GM23338 (cell line): ENCODE data around the gene CMPK2. TPM values are rescaled to one million over a fixed set of nuclear protein-coding genes. Genes with fewer than 3 reads are reported as not detected.

Source experiments
- JUNB ChIP-seq: IDR thresholded peaks from one replicate; pipeline ENCODE4 v1.6.1; 2016; ENCODE audit warnings: antibody characterized with exemption; ENCODE audit not compliant: unreplicated experiment
- NANOG ChIP-seq: IDR thresholded peaks from 2 replicates; pipeline ENCODE4 v1.6.1; 2016; ENCODE audit warnings: antibody characterized with exemption, borderline replicate concordance
- STAT1 ChIP-seq: IDR thresholded peaks from one replicate; pipeline ENCODE4 v1.6.1; 2016; ENCODE audit warnings: antibody characterized with exemption; ENCODE audit not compliant: unreplicated experiment
- ZNF331 ChIP-seq: fragments of 250-450 bp; sonication (Bioruptor Pico); IDR thresholded peaks from 2 replicates; pipeline ENCODE4 v1.5.0; 2020; ENCODE audit warnings: low read depth, mild to moderate bottlenecking, moderate library complexity
- polyA plus RNA-seq: library from polyadenylated mRNA; unstranded; fragments of >200 nt; fragmentation: Nextera tagmentation; extraction: Ambion mirVana; gene quantifications from 2 replicates; pipeline ENCODE4 v1.2.1, GENCODE V29; 2016
- total RNA-seq: library from RNA; depleted of rRNA; stranded (reverse); fragments of >200 nt; shearing (Covaris generic); gene quantifications from 2 replicates; pipeline ENCODE4 v1.2.3, GENCODE V29; 2014
- TF ChIP-seq, protein P1 (sequence below): fragments of 250-450 bp; sonication (Bioruptor Pico); IDR thresholded peaks from 2 replicates; pipeline ENCODE4 v1.5.0; 2020; ENCODE audit warnings: mild to moderate bottlenecking, moderate library complexity
- TF ChIP-seq, protein P2 (sequence below): IDR thresholded peaks from one replicate; pipeline ENCODE4 v1.6.1; 2018; ENCODE audit warnings: antibody characterized with exemption; ENCODE audit not compliant: unreplicated experiment
- TF ChIP-seq, protein P3 (sequence below), 2 experiments: fragments of 200-600 bp in 1 of 2; sonication (generic) in 1 of 2; conservative IDR thresholded peaks; 2 replicates each; pipeline versions ENCODE4 v1.5.1 to v1.6.1; 2016 to 2017; ENCODE audit warnings: antibody characterized with exemption in 2 of 2, low read depth in 2 of 2, mild to moderate bottlenecking in 2 of 2, moderate library complexity in 1 of 2

Gene CMPK2
- total and polyA plus RNA-seq, 2 experiments from 2014 or later: 0.13 to 0.56 TPM

DNA sequence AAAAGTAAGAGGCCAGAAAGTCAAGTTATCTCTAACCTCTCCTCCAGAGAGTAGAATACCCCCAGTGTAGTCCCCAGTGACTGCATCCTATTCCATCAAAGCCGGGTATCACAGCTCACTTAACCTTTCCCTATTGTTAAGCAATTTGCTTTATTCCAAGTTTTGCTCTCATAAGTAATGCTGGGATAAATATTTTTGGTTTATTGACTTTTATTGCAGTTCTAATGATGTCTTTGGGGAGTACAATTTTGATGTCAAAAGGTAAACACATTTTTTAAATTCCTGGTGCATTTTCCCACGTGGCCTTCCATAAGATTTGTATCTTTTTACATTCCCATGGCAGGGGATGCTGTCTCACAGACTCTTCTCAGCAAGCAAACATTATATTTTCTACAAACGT is 43.3 kb downstream of the CMPK2 start (continued):
- TF ChIP-seq, protein P1, sequence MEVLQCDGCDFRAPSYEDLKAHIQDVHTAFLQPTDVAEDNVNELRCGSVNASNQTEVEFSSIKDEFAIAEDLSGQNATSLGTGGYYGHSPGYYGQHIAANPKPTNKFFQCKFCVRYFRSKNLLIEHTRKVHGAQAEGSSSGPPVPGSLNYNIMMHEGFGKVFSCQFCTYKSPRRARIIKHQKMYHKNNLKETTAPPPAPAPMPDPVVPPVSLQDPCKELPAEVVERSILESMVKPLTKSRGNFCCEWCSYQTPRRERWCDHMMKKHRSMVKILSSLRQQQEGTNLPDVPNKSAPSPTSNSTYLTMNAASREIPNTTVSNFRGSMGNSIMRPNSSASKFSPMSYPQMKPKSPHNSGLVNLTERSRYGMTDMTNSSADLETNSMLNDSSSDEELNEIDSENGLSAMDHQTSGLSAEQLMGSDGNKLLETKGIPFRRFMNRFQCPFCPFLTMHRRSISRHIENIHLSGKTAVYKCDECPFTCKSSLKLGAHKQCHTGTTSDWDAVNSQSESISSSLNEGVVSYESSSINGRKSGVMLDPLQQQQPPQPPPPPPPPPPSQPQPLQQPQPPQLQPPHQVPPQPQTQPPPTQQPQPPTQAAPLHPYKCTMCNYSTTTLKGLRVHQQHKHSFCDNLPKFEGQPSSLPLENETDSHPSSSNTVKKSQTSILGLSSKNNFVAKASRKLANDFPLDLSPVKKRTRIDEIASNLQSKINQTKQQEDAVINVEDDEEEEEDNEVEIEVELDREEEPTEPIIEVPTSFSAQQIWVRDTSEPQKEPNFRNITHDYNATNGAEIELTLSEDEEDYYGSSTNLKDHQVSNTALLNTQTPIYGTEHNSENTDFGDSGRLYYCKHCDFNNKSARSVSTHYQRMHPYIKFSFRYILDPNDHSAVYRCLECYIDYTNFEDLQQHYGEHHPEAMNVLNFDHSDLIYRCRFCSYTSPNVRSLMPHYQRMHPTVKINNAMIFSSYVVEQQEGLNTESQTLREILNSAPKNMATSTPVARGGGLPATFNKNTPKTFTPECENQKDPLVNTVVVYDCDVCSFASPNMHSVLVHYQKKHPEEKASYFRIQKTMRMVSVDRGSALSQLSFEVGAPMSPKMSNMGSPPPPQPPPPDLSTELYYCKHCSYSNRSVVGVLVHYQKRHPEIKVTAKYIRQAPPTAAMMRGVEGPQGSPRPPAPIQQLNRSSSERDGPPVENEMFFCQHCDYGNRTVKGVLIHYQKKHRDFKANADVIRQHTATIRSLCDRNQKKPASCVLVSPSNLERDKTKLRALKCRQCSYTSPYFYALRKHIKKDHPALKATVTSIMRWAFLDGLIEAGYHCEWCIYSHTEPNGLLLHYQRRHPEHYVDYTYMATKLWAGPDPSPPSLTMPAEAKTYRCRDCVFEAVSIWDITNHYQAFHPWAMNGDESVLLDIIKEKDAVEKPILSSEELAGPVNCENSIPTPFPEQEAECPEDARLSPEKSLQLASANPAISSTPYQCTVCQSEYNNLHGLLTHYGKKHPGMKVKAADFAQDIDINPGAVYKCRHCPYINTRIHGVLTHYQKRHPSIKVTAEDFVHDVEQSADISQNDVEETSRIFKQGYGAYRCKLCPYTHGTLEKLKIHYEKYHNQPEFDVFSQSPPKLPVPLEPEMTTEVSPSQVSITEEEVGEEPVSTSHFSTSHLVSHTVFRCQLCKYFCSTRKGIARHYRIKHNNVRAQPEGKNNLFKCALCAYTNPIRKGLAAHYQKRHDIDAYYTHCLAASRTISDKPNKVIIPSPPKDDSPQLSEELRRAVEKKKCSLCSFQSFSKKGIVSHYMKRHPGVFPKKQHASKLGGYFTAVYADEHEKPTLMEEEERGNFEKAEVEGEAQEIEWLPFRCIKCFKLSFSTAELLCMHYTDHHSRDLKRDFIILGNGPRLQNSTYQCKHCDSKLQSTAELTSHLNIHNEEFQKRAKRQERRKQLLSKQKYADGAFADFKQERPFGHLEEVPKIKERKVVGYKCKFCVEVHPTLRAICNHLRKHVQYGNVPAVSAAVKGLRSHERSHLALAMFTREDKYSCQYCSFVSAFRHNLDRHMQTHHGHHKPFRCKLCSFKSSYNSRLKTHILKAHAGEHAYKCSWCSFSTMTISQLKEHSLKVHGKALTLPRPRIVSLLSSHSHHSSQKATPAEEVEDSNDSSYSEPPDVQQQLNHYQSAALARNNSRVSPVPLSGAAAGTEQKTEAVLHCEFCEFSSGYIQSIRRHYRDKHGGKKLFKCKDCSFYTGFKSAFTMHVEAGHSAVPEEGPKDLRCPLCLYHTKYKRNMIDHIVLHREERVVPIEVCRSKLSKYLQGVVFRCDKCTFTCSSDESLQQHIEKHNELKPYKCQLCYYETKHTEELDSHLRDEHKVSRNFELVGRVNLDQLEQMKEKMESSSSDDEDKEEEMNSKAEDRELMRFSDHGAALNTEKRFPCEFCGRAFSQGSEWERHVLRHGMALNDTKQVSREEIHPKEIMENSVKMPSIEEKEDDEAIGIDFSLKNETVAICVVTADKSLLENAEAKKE (CRISPR knock-in tag): no peak
- TF ChIP-seq, protein P2, sequence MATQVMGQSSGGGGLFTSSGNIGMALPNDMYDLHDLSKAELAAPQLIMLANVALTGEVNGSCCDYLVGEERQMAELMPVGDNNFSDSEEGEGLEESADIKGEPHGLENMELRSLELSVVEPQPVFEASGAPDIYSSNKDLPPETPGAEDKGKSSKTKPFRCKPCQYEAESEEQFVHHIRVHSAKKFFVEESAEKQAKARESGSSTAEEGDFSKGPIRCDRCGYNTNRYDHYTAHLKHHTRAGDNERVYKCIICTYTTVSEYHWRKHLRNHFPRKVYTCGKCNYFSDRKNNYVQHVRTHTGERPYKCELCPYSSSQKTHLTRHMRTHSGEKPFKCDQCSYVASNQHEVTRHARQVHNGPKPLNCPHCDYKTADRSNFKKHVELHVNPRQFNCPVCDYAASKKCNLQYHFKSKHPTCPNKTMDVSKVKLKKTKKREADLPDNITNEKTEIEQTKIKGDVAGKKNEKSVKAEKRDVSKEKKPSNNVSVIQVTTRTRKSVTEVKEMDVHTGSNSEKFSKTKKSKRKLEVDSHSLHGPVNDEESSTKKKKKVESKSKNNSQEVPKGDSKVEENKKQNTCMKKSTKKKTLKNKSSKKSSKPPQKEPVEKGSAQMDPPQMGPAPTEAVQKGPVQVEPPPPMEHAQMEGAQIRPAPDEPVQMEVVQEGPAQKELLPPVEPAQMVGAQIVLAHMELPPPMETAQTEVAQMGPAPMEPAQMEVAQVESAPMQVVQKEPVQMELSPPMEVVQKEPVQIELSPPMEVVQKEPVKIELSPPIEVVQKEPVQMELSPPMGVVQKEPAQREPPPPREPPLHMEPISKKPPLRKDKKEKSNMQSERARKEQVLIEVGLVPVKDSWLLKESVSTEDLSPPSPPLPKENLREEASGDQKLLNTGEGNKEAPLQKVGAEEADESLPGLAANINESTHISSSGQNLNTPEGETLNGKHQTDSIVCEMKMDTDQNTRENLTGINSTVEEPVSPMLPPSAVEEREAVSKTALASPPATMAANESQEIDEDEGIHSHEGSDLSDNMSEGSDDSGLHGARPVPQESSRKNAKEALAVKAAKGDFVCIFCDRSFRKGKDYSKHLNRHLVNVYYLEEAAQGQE: no peak
- TF ChIP-seq NANOG (no peak), JUNB (no peak), STAT1 (no peak), ZNF331 (CRISPR knock-in tag) (no peak)
- TF ChIP-seq, protein P3, sequence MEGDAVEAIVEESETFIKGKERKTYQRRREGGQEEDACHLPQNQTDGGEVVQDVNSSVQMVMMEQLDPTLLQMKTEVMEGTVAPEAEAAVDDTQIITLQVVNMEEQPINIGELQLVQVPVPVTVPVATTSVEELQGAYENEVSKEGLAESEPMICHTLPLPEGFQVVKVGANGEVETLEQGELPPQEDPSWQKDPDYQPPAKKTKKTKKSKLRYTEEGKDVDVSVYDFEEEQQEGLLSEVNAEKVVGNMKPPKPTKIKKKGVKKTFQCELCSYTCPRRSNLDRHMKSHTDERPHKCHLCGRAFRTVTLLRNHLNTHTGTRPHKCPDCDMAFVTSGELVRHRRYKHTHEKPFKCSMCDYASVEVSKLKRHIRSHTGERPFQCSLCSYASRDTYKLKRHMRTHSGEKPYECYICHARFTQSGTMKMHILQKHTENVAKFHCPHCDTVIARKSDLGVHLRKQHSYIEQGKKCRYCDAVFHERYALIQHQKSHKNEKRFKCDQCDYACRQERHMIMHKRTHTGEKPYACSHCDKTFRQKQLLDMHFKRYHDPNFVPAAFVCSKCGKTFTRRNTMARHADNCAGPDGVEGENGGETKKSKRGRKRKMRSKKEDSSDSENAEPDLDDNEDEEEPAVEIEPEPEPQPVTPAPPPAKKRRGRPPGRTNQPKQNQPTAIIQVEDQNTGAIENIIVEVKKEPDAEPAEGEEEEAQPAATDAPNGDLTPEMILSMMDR (conservative IDR thresholded peaks at IDR 0.05; ENCODE audit: low read depth in 2 of 2): no peak
